HG02981 (cell line): Measurements from ENCODE around the gene SRGN.
A peak's percentile ranks its signal among the peaks of the same experiment; 100 is the strongest.

Experiments used
- ATAC-seq: cut with Tn5 transposase; IDR thresholded peaks from one replicate; pipeline ENCODE4 v1.9.1; 2021; ENCODE audit warnings: mild to moderate bottlenecking, moderate library complexity; ENCODE audit not compliant: unreplicated experiment

The SRGN gene

GRCh38 chr10:69060127-69060798, 27.6 kb upstream of the SRGN start:
- no peak for ATAC-seq

GRCh38 chr10:69061305-69062161, 26.4 kb upstream of the SRGN start:
- peak; percentile 51 for ATAC-seq

DNA sequence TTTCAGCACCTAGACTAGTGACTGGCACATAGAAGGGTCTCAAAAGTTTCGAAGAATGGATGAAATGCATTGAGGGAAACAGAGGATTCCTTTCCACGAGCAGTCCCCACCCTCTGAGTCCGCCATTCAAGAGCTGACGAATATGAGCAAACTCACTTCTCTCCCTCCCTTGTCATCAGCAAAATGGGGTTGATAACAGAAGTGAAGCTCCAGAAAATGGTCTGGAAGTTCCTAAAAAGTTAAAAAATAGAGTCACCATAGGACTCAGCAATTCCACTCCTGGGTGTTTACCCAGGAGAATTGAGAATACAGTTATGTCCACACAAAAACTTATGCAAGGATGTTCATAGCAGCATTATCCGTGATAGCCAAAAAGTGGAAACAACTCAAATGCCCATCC, 25.0 kb upstream of the SRGN start:
- no peak for ATAC-seq

DNA sequence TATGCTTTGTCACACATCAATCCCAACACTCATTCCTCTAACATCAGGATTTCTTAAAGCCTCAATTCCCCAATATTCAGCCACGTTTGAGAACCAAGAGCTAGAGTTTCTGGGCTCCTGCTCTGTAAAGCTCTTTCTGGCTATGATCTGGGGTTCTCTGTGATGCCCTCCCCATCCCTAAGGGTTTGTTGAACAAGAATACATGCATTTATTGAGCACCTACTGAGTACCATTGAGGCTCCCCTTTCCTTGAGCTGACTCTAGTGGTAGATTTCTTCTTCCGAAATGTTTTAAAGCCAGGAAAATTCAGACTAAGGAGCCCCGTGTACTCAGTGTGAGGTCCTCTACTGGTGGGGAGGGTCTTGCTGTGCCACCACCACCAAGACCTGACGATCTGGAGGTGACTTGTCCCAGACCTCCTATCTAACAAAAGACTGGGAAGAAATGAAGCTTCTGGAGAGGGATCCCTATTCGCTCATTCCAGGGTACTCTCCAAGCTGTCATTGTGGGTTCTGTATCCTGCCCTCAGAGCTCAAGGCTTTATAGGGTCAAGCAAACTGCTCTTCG, 23.1 kb upstream of the SRGN start:
- no peak for ATAC-seq

GRCh38 chr10:69065406-69066361, 22.2 kb upstream of the SRGN start:
- peak; percentile 51 for ATAC-seq

- ATAC-seq: no peak
These were observed 20.7 kb upstream of the SRGN start for GRCh38 chr10:69067189-69067588.

DNA sequence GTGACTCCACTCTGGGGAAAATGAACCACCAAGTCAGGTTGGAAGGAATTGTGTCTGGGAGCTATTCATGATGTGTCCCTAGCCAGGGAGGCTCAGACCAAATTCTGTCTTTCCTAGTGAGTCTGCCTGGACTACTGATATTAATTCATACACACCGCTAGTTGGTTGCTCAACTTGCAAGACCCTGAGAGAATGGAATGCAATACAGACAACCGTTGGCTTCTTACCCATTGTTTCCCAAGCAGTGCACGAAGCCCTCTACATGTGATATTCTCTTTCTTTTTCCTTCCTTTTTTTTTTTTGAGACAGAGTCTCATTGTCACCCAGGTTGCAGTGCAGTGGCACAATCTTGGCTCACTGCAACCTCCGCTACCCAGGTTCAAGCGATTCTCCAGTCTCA, 19.4 kb upstream of the SRGN start:
- no peak for ATAC-seq

DNA sequence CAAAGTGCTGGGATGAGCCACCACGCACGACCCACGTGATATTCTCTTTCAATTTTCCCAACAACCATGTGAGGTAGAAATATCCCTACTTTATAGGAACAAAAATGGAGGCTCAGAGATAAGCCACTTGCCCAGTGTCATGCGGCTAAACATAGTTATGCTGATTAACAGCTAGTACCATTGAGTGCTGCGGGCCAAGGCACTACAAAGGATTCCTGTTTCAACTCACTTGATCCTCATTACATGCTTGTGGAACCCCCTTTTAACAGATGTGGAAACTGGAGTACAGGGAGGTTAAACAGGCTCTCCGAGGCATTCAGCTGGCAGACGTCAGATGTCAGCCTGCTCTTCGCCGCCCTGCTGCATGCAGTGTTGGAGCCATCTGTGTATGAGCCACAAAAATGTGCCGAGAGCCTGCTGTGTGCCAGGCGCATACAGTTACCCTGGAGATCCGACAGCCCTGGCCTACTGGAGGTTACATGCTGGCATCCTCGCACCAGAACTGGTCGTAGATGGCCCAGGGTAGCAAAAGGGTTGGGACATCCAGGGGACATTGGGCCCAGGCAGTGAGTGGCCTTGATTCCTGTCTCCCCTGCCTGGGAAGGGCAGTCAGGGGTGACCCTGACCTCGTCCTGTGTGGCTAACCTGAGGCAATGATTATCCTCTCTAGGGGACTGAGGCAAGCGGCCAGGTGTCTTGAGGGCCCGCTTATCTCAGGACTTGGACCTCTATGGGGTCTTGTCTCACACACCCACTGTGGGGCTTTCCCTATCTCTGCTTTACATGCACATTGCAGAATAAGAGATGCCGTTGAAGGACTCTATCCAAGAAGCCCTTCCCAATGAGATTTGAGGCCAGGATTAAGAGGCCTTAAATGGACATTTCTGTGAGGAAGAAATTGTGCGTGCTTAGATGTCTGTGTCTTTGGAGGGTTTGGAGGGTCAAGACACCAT, 18.5 kb upstream of the SRGN start:
- no peak for ATAC-seq

DNA sequence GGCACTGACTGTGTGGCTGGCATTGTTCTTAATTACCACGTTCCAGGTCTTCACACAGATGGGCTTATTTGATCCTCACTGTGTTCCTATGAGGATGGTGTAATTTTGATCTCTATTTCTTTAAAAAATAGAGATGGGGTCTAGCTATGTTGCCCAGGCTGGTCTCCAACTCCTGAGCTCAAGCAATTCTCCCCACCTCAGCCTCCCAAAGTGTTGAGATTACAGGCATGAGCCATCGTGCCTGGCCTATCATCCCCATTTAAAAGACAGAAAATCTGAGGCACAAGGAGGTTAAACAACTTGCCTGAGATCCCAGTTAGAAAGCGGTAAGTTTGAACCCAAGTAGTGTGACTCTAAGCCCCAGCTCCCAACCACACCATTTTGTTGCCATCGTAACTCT, 17.0 kb upstream of the SRGN start:
- ATAC-seq: no peak

DNA sequence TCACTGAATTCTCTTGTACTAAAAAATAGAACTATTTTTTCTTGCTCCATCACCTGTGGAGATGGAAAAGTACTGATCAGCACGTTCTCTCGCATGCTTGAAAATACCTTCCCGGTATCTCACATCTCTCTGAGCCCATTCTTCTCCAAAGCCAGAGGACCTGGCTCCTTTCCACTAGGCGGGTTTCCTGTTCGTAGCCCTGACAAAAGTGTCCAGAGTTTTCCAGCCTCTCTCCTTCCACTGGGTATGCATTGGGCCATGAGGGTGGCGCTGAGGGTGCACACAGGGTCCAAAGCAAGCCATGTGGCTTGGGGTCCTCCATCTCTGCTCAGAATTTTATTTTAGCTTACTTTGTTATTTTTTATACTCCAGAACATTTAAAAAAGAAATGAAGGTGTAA, 16.3 kb upstream of the SRGN start:
- no peak for ATAC-seq

- ATAC-seq: no peak
These were observed 14.9 kb upstream of the SRGN start for GRCh38 chr10:69073026-69073425.

DNA sequence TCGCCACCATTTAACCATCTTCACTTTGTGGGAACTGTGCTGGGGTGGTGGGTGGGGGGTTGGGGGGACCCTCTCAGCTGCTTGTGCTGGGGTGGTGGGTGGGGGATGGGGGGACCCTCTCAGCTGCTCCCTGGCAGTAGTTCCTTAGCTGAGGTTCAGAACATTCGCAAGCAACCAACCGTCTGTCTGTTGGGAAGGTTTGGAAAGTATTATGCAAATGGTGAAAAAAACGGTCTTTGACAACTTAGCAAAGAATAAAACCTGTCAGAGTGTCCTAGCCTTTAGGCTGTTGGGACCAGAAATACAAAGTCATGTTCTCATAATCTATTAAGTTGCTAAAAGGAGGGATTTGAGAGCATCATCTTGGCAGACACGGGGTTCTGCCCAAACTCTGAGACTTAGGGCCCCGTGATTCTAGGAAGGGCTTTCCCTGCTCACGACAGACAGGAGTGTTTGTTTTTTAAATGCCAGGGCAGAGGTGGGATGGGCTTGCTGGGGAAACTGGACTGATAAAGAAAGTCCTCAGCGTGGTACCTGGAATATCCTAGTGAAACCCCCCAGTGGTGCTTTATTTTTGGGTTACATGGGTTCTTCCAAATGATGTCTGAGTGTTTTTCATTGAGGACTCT, 14.1 kb upstream of the SRGN start:
- no peak for ATAC-seq

- ATAC-seq: no peak
These were observed 13.4 kb upstream of the SRGN start for GRCh38 chr10:69074532-69074931.

- no peak for ATAC-seq
These were observed 12.5 kb upstream of the SRGN start for GRCh38 chr10:69075431-69075830.

- ATAC-seq: no peak
These were observed 9.6 kb upstream of the SRGN start for GRCh38 chr10:69078311-69078710.

- no peak for ATAC-seq
These were observed 7.7 kb upstream of the SRGN start for GRCh38 chr10:69080226-69080625.

GRCh38 chr10:69086001-69086509, 1.8 kb upstream of the SRGN start:
- no peak for ATAC-seq

DNA sequence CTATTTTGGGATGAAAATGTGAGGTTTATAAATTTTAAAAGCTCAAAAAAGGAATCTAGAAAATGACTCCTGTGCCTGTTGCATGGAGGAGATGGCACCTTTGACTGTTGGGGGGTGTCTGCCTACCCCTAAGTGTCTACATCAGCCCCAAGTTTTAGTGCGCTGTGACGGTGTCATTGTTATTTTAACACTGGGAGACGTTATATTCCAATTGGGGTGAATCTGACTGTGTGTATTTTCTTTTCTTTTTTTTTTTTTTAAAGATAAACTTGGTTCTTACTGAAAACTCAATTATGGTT, 517 bp downstream of the SRGN start:
- ATAC-seq: no peak

DNA sequence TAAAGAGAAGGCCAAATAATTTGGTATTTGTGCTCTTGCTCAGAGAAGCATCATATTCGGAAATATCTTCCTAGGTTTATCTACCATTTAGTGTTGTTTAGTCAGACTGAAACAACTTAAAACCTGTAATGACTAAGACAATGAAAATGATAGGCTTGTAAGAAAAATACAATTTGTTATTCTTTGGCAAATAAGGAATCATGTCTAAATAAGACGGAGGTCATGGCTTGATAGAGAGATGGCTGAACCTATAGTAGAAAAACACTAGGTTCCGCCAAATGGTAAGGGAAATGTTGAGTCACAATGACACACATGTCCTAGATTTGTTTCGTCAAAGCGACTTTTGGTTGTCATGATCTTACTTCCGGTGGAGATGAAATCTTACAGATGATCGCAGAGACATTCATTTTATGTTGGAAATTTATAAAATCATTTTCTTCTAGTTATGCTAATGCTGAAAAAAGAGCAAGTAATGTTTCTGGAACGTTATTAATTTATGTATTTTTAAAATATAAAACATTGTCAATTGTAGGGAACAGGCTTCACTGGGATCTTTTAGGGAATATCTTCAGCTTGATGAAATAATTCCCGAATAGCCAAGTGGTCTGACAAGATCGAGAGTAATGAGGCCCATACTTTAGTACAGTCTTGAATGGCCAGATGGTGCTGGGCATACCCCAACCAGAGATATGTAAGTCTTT, 1.0 kb downstream of the SRGN start:
- ATAC-seq: no peak
